ENCODE results near the gene WWC2. TPM values are rescaled to one million over a fixed set of nuclear protein-coding genes. Genes with fewer than 3 reads are reported as not detected.

WWC2 gene
- total and polyA plus RNA-seq, 2 donors (not counting 3 experiments of a cell fraction or from before 2014, with no cell fraction given) = 12.9 to 52.2 TPM

DNA sequence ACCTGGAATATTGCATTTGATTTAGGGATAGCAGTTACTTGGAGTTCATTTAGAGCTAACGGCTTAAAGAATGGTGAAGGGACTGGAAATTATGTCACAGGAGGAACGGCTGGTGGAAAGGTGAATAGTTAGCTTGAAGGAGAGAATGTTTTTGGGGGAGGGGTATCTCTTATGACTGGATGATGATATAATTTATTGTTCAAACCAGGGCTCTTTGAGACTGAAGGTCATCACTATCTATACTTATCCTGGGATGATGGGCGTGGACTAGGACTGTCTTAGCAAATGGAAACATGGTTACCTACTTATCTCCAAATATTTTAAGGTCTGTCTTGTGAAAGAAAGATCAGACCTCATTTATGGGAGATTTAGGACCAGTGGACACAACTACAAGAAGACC is 30.1 kb downstream of the WWC2 start:
- no TSS peak for BruUV-seq (replicated peaks)
- FAIRE-seq (no peak), DNase-seq (ENCODE audit: low read depth, low spot score) (no peak)
- Histone ChIP-seq H2AFZ (ENCODE audit: low read depth, low read length) (no peak overlapping the region), H3K9ac (replicated peaks; ENCODE audit: extremely low read depth, insufficient read depth, low read length) (no peak overlapping the region), H3K9me3 (replicated peaks; ENCODE audit: control insufficient read depth, insufficient read depth, low read length) (no peaks in the 10 kb centered on the region), H3K27ac (ENCODE audit: insufficient read depth, low read depth, low read length) (no peak overlapping the region), H3K9me1 (replicated peaks; ENCODE audit: control insufficient read depth, extremely low read depth, insufficient read depth, low read length) (peaks cover 2% of the 10 kb centered on the region), H3K4me3 (replicated peaks in 1 of 3; ENCODE audit: insufficient read depth in 1 of 3, low read depth in 1 of 3, low read length in 3 of 3) (no peak overlapping the region), H4K20me1 (replicated peaks; ENCODE audit: control insufficient read depth, extremely low read depth, insufficient read depth, low read length) (peaks cover 10% of the 10 kb centered on the region), H3K4me1 (ENCODE audit: control insufficient read depth, extremely low read depth, insufficient read depth, low read length) (no peaks in the 10 kb centered on the region), H3K4me2 (ENCODE audit: insufficient read depth, low read length) (no peak overlapping the region), H3K79me2 (ENCODE audit: control insufficient read depth, insufficient read depth, low read length) (peaks cover 66% of the 10 kb centered on the region), H3K27me3 (ENCODE audit: control insufficient read depth in 2 of 2, insufficient read depth in 2 of 2, low read length in 2 of 2) (no peaks in the 10 kb centered on the region), H3K36me3 (ENCODE audit: control insufficient read depth in 2 of 2, extremely low read depth in 1 of 2, insufficient read depth in 2 of 2, low read length in 2 of 2) (no peaks in the 10 kb centered on the region)
- POLR2A ChIA-PET = no interaction called here
- CTCF ChIA-PET = interaction anchor here (0.9 kb wide), 1 partner anchor 47 kb away, joined by 3 read pairs; no protein-coding TSS in a partner anchor
- dilution Hi-C loops (cut with MboI; ENCODE audit: extremely low pct_ligation_motif_present, low sequenced_read_pairs) (no loop called here), intact Hi-C loops (cut with micrococcal nuclease) (no loop called here)
- TF ChIP-seq GATA2 (IDR thresholded peaks at IDR 0.05; ENCODE audit: insufficient read depth, insufficient read length, low read depth, low read length) (no peak), EZH2 (IDR thresholded peaks at IDR 0.05; ENCODE audit: borderline replicate concordance, low read depth, low read length, severe bottlenecking) (no peak), POLR2AphosphoS5 (IDR thresholded peaks at IDR 0.05; ENCODE audit: insufficient read depth, low read depth, low read length) (no peak), POLR2A (IDR thresholded peaks at IDR 0.05; ENCODE audit: low read depth, low read length) (no peak), FOS (IDR thresholded peaks at IDR 0.05; ENCODE audit: borderline replicate concordance, insufficient read depth, low read length) (no peak), MYC (IDR thresholded peaks at IDR 0.05; ENCODE audit: low read depth, low read length) (no peak), JUN (IDR thresholded peaks at IDR 0.05; ENCODE audit: borderline replicate concordance, insufficient read depth, insufficient read length, low read depth) (no peak)
- TF ChIP-seq, protein P1, sequence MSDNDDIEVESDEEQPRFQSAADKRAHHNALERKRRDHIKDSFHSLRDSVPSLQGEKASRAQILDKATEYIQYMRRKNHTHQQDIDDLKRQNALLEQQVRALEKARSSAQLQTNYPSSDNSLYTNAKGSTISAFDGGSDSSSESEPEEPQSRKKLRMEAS (IDR thresholded peaks at IDR 0.05; ENCODE audit: insufficient read depth, insufficient read length) = no peak
- TF ChIP-seq, protein P2, sequence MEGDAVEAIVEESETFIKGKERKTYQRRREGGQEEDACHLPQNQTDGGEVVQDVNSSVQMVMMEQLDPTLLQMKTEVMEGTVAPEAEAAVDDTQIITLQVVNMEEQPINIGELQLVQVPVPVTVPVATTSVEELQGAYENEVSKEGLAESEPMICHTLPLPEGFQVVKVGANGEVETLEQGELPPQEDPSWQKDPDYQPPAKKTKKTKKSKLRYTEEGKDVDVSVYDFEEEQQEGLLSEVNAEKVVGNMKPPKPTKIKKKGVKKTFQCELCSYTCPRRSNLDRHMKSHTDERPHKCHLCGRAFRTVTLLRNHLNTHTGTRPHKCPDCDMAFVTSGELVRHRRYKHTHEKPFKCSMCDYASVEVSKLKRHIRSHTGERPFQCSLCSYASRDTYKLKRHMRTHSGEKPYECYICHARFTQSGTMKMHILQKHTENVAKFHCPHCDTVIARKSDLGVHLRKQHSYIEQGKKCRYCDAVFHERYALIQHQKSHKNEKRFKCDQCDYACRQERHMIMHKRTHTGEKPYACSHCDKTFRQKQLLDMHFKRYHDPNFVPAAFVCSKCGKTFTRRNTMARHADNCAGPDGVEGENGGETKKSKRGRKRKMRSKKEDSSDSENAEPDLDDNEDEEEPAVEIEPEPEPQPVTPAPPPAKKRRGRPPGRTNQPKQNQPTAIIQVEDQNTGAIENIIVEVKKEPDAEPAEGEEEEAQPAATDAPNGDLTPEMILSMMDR (IDR thresholded peaks at IDR 0.05; ENCODE audit: extremely low read depth in 1 of 2, insufficient read depth in 1 of 2, low read depth in 1 of 2, low read length in 2 of 2) = no peak

Measured in endothelial cell of umbilical vein (primary cell).